ENCODE data around the gene SLF1. TPM values are rescaled to one million over a fixed set of nuclear protein-coding genes. Genes with fewer than 3 reads are reported as not detected.

The SLF1 gene
- polyA plus RNA-seq, 3 donors = 1.1 to 2.7 (median 2.0) TPM

DNA sequence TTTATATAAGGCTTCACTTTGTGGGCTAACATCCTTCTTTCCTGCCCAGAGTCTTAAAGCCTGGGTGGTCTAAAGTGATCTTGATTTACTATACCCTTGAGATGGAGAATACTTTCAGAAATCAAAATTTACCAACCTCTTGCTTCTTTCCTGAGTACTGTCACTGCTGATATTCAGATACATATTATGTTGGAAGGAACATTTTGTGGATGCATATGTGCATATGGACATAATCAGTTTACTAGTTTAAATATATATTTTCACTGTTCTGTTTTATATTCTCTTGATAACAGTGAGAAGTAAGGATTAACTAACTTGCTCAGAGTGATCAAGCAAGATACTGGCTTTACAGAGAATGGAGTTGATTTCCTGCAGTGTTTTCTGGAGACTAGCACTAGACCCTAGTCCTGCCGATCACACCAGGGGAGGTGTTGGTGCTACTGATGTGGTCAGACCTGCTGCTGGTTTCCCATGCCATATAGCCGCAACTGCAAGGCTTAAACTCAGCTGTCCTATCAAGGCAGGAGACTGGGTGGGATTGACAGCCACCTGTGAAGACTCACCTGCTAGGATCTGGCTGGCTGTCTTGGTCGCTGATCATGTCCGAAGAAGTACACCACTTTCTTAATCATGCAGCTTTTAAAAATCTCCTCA is 57.6 kb downstream of the SLF1 start:
- Mint-ChIP-seq H3K27ac (peak overlapping the region in 1 of 7 donors; percentile 19), H3K9me3 (peaks cover 0 to 3% (median 0%) of the 10 kb centered on the region in 7 donors), H3K4me3 (no peak overlapping the region), H3K4me1 (peaks cover 2% of the 10 kb centered on the region), H3K27me3 (ENCODE audit: low read depth in 3 of 3) (peaks cover 0 to 2% (median 0%) of the 10 kb centered on the region in 3 donors), H3K36me3 (peaks cover 19 to 25% of the 10 kb centered on the region in 2 donors)
- Histone ChIP-seq H3K9ac (ENCODE audit: insufficient read depth, low read length, poor library complexity, severe bottlenecking) (no peak overlapping the region), H4K20me1 (ENCODE audit: insufficient read depth, low read length) (no peaks in the 10 kb centered on the region), H3K79me2 (ENCODE audit: insufficient read depth, low read length) (no peaks in the 10 kb centered on the region), H3K4me3 (replicated peaks in 1 of 3; ENCODE audit: low read depth in 2 of 3, low read length in 3 of 3) (no peak overlapping the region), H3K27ac (ENCODE audit: low read depth in 1 of 2, low read length in 2 of 2) (no peak overlapping the region), H3K36me3 (replicated peaks in 1 of 2; ENCODE audit: control insufficient read depth in 1 of 2, insufficient read depth in 2 of 2, low read length in 2 of 2) (peaks cover 6 to 20% of the 10 kb centered on the region in 2 donors), H3K4me2 (replicated peaks; ENCODE audit: extremely low read depth, low read length, poor library complexity, severe bottlenecking) (no peak overlapping the region), H3K9me3 (replicated peaks in 1 of 2; ENCODE audit: control insufficient read depth in 1 of 2, insufficient read depth in 1 of 2, low read length in 2 of 2) (no peaks in the 10 kb centered on the region), H3K27me3 (ENCODE audit: control insufficient read depth in 2 of 2, insufficient read depth in 2 of 2, low read length in 2 of 2) (no peaks in the 10 kb centered on the region), H3K4me1 (ENCODE audit: control insufficient read depth in 1 of 2, insufficient read depth in 2 of 2, low read length in 2 of 2) (no peaks in the 10 kb centered on the region), H2AFZ (ENCODE audit: insufficient read depth, low read depth, low read length, poor library complexity, severe bottlenecking) (no peak overlapping the region)
- TF ChIP-seq CTCF (IDR thresholded peaks at IDR 0.05) = no peak
- intact Hi-C loops (cut with micrococcal nuclease) = no loop called here
- 100% methylated on average over 3 of the region's 4 CpGs for WGBS (ENCODE audit: insufficient coverage)
- no peak for DNase-seq

DNA sequence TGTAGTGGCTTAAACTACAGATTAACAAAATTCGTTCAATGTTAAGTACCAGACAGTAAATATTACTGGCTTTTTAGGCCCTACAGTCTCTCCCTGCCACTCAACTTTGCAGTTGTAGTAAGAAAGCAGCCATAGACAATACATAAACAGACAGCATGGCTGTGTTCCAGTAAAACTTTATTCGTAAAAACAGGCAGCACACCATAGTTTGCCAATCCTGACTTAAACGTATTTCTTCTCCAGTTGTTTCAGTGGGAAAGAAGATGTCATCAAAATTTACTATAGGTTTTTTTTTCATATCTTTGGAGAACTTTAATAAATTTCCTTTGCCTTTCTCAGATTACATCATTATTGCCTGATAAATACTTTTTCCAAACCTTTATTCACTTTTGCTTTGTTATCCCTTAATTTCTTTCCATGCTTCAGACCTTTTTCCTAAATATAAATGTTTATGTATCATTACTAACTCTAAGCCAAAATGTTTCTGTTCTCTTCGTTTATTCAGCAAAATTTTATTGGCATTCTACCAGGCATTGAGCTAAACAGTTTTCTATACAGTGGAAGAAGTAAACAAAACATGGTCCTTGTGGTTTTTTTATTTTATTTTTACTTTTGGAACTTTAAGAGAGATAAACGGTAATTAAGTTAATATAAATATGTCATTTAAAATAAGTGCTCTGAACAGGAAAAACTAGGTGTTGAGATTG is 64.5 kb downstream of the SLF1 start:
- Histone ChIP-seq H3K79me2 (ENCODE audit: insufficient read depth, low read length) (no peaks in the 10 kb centered on the region), H3K4me1 (ENCODE audit: control insufficient read depth in 1 of 2, insufficient read depth in 2 of 2, low read length in 2 of 2) (no peaks in the 10 kb centered on the region), H4K20me1 (ENCODE audit: insufficient read depth, low read length) (no peaks in the 10 kb centered on the region), H3K9ac (ENCODE audit: insufficient read depth, low read length, poor library complexity, severe bottlenecking) (no peak overlapping the region), H3K36me3 (replicated peaks in 1 of 2; ENCODE audit: control insufficient read depth in 1 of 2, insufficient read depth in 2 of 2, low read length in 2 of 2) (peaks cover 3 to 52% of the 10 kb centered on the region in 2 donors), H3K4me3 (replicated peaks in 1 of 3; ENCODE audit: low read depth in 2 of 3, low read length in 3 of 3) (no peak overlapping the region), H3K27ac (ENCODE audit: low read depth in 1 of 2, low read length in 2 of 2) (no peak overlapping the region), H3K9me3 (replicated peaks in 1 of 2; ENCODE audit: control insufficient read depth in 1 of 2, insufficient read depth in 1 of 2, low read length in 2 of 2) (no peaks in the 10 kb centered on the region), H2AFZ (ENCODE audit: insufficient read depth, low read depth, low read length, poor library complexity, severe bottlenecking) (no peak overlapping the region), H3K4me2 (replicated peaks; ENCODE audit: extremely low read depth, low read length, poor library complexity, severe bottlenecking) (no peak overlapping the region), H3K27me3 (ENCODE audit: control insufficient read depth in 2 of 2, insufficient read depth in 2 of 2, low read length in 2 of 2) (no peaks in the 10 kb centered on the region)
- no peak for TF ChIP-seq CTCF (IDR thresholded peaks at IDR 0.05)
- no peak for DNase-seq
- Mint-ChIP-seq H3K4me3 (no peak overlapping the region), H3K9me3 (peaks cover 0 to under 1% (median 0%) of the 10 kb centered on the region in 7 donors), H3K27ac (no peak overlapping the region), H3K27me3 (ENCODE audit: low read depth in 3 of 3) (no peaks in the 10 kb centered on the region), H3K36me3 (peaks cover 36 to 43% of the 10 kb centered on the region in 2 donors), H3K4me1 (no peaks in the 10 kb centered on the region)
- intact Hi-C loops (cut with micrococcal nuclease) = no loop called here
- 86% methylated on average over 1 of the region's 5 CpGs for whole genome bisulfite sequencing (ENCODE audit: insufficient coverage)
